SK-N-SH (cell line): ENCODE measurements around the gene TMEM164.

Source experiments
- CTCF ChIP-seq: fragments of 200-600 bp; sonication (generic); IDR thresholded peaks from 2 replicates; pipeline ENCODE4 v1.6.1; 2017; ENCODE audit warnings: antibody characterized with exemption, mild to moderate bottlenecking, moderate library complexity
- EP300 ChIP-seq, 2 experiments: IDR thresholded peaks; 2 replicates each; pipeline versions ENCODE4 v1.4.0 to v1.6.1; 2012; ENCODE audit warnings: borderline replicate concordance in 1 of 2, low read depth in 1 of 2, low read length in 1 of 2
- SIN3A ChIP-seq: IDR thresholded peaks from 2 replicates; pipeline ENCODE4 v1.6.1; 2012; ENCODE audit warnings: low read depth, mild to moderate bottlenecking, low read length, moderate library complexity, borderline replicate concordance
- YY1 ChIP-seq: IDR thresholded peaks from 2 replicates; pipeline ENCODE4 v1.4.0; 2012; ENCODE audit warnings: low read depth, mild to moderate bottlenecking
- ZBTB33 ChIP-seq: IDR thresholded peaks from 2 replicates; pipeline ENCODE4 v1.4.0; 2012; ENCODE audit warnings: low read depth, borderline replicate concordance

GRCh38 chrX:109954333-109954732 lies 48.6 kb upstream of the TMEM164 start:
- TF ChIP-seq YY1 (no peak), ZBTB33 (no peak), CTCF (no peak), SIN3A (no peak), EP300 (IDR thresholded peaks at IDR 0.05; ENCODE audit: borderline replicate concordance in 1 of 2, low read depth in 1 of 2, low read length in 1 of 2) (no peak)
